Lung (tissue), 12 donors: ENCODE measurements around the gene TNKS1BP1. TPM values are rescaled to one million over a fixed set of nuclear protein-coding genes. Genes with fewer than 3 reads are reported as not detected.

Experiments
- ATAC-seq: fragments of 200-7000 bp; cut with Tn5 transposase; one replicate; pipeline ENCODE4 v1.9.1; 2020; ENCODE audit warnings: moderate number of reproducible peaks; ENCODE audit not compliant: insufficient read depth, low FRiP score
- DNase-seq, 3 donors: peaks; one replicate each; pipeline ENCODE4 v3.0.0-alpha.2; 2013 to 2017
- H3K27ac ChIP-seq, 2 donors: one replicate each; pipeline ENCODE4 v1.5.1; 2013; ENCODE audit warnings: mild to moderate bottlenecking in 2 of 2, moderate library complexity in 2 of 2, control low read depth in 1 of 2, inconsistent platforms in 1 of 2, low read depth in 1 of 2, low read length in 1 of 2
- H3K27me3 ChIP-seq, 3 donors: one replicate each; pipeline ENCODE4 v1.5.1; 2013; ENCODE audit warnings: low read length in 2 of 3; ENCODE audit not compliant: control insufficient read depth in 3 of 3, insufficient read depth in 3 of 3
- H3K36me3 ChIP-seq, 4 donors: one replicate each; pipeline ENCODE4 v1.5.1; 2013; ENCODE audit warnings: low read length in 4 of 4, mild to moderate bottlenecking in 1 of 4, moderate library complexity in 1 of 4; ENCODE audit not compliant: control insufficient read depth in 4 of 4, insufficient read depth in 4 of 4
- H3K4me1 ChIP-seq, 5 donors: one replicate each; pipeline ENCODE4 v1.5.1; 2013; ENCODE audit warnings: low read length in 5 of 5, mild to moderate bottlenecking in 2 of 5, moderate library complexity in 1 of 5; ENCODE audit not compliant: control insufficient read depth in 5 of 5, insufficient read depth in 5 of 5
- H3K4me3 ChIP-seq: one replicate; pipeline ENCODE4 v1.5.1; 2013; ENCODE audit warnings: mild to moderate bottlenecking, control low read depth, moderate library complexity
- H3K9ac ChIP-seq, 2 donors: one replicate each; pipeline ENCODE4 v1.5.1; 2013; ENCODE audit warnings: low read length in 2 of 2, control low read depth in 1 of 2; ENCODE audit not compliant: insufficient read depth in 1 of 2
- H3K9me3 ChIP-seq, 4 donors: one replicate each; pipeline ENCODE4 v1.5.1; 2013; ENCODE audit warnings: low read length in 3 of 4, mild to moderate bottlenecking in 1 of 4, moderate library complexity in 1 of 4; ENCODE audit not compliant: control insufficient read depth in 4 of 4, insufficient read depth in 3 of 4
- CTCF ChIP-seq: IDR thresholded peaks from 2 replicates; pipeline ENCODE4 v1.5.1; 2012; ENCODE audit warnings: mild to moderate bottlenecking; ENCODE audit errors: control extremely low read depth, extremely low read depth
- WGBS, 2 donors: extraction: QIAGEN DNeasy Blood & Tissue Kit; methylation state at CpG; one replicate each; pipeline ENCODE4 v1.1.7; 2013; 5-methylcytosine and 5-hydroxymethylcytosine counted together
- polyA plus RNA-seq, 2 donors: library from polyadenylated mRNA; stranded (reverse); fragments of 200-250 nt; gene quantifications; one replicate each; pipeline ENCODE4 v1.2.1, GENCODE V29; 2013
- total RNA-seq, 2 donors: library from RNA; depleted of rRNA in 1 of 2; stranded (reverse); fragments of >200 nt in 1 of 2; gene quantifications; one replicate each; pipeline ENCODE4 v1.2.1, GENCODE V29; 2014 to 2021
- donor health status: control.
- donor health status: control.
- donor health status: Bipolar disorder and iron deficiency.
- donor health status: healthy.
- donor health status: DM: yes; HTN: yes; CAD: no.

The TNKS1BP1 gene
- total and polyA plus RNA-seq, 4 donors: 87.0 to 220 (median 139) TPM

GRCh38 chr11:57310091-57310490 is 14.7 kb downstream of the TNKS1BP1 start:
- Histone ChIP-seq H3K9ac (peak overlapping the region in 1 of 2 donors; percentile 62), H3K4me1 (peaks cover 3 to 29% (median 15%) of the 10 kb centered on the region in 5 donors), H3K9me3 (no peaks in the 10 kb centered on the region), H3K27me3 (no peaks in the 10 kb centered on the region), H3K27ac (peak overlapping the region in 1 of 2 donors; percentile 85), H3K36me3 (peaks cover 0 to 51% (median 40%) of the 10 kb centered on the region in 4 donors), H3K4me3 (no peak overlapping the region)
- 84 to 87% methylated on average over 6 of the region's 6 CpGs for WGBS, 2 donors
- no peak for TF ChIP-seq CTCF
- no peak for DNase-seq
- ATAC-seq: no peak

GRCh38 chr11:57309106-57310059 is 15.4 kb downstream of the TNKS1BP1 start:
- no peak overlapping the region for H3K4me3 ChIP-seq
- peak overlapping the region in 1 of 2 donors; percentile 85 for H3K27ac ChIP-seq
- H3K36me3 ChIP-seq: peaks cover 0 to 45% (median 37%) of the 10 kb centered on the region in 4 donors
- peaks cover 3 to 33% (median 15%) of the 10 kb centered on the region in 5 donors for H3K4me1 ChIP-seq
- no peak overlapping the region for H3K9ac ChIP-seq
- H3K27me3 ChIP-seq: no peaks in the 10 kb centered on the region
- no peak for TF ChIP-seq CTCF
- 92 to 95% methylated on average over 24 of the region's 24 CpGs for WGBS, 2 donors
- DNase-seq (no peak), ATAC-seq (no peak)
- no peaks in the 10 kb centered on the region for H3K9me3 ChIP-seq

GRCh38 chr11:57308426-57309060 is 16.2 kb downstream of the TNKS1BP1 start:
- Histone ChIP-seq H3K9ac (no peak overlapping the region), H3K9me3 (no peaks in the 10 kb centered on the region), H3K27me3 (no peaks in the 10 kb centered on the region), H3K4me1 (peaks cover 3 to 37% (median 20%) of the 10 kb centered on the region in 5 donors), H3K4me3 (no peak overlapping the region), H3K36me3 (peaks cover 0 to 39% (median 29%) of the 10 kb centered on the region in 4 donors), H3K27ac (peak overlapping the region in 1 of 2 donors; percentile 12)
- 92 to 93% methylated on average over 10 of the region's 10 CpGs for WGBS, 2 donors
- DNase-seq: no peak
- ATAC-seq: no peak
- no peak for TF ChIP-seq CTCF
